Neural progenitor cell (in vitro differentiated cells): ENCODE measurements around the gene GUCY1A2. TPM values are rescaled to one million over a fixed set of nuclear protein-coding genes. Genes with fewer than 3 reads are reported as not detected.

Experiments used
- DNase-seq: peaks from one replicate; pipeline ENCODE4 v3.0.0-alpha.2; 2016; ENCODE audit warnings: low spot score
- H2AFZ ChIP-seq: fragments of 200-600 bp; sonication (generic); replicated peaks from 2 replicates; pipeline ENCODE4 v1.6.1; 2016; ENCODE audit warnings: antibody characterized with exemption
- H3F3A ChIP-seq: fragments of 200-600 bp; sonication (generic); 2 replicates; pipeline ENCODE4 v1.6.1; 2016; ENCODE audit warnings: antibody characterized with exemption, low read depth
- H3K27ac ChIP-seq: fragments of 200-600 bp; sonication (generic); 2 replicates; pipeline ENCODE4 v1.5.1; 2016; ENCODE audit warnings: mild to moderate bottlenecking
- H3K27me3 ChIP-seq: fragments of 200-600 bp; sonication (generic); 2 replicates; pipeline ENCODE4 v1.6.1; 2016; ENCODE audit warnings: mild to moderate bottlenecking, moderate library complexity
- H3K36me3 ChIP-seq: fragments of 200-600 bp; sonication (generic); 2 replicates; pipeline ENCODE4 v1.5.1; 2016
- H3K4me1 ChIP-seq: fragments of 200-600 bp; sonication (generic); 2 replicates; pipeline ENCODE4 v1.6.1; 2016; ENCODE audit warnings: mixed run types
- H3K4me2 ChIP-seq: fragments of 200-600 bp; sonication (generic); 2 replicates; pipeline ENCODE4 v1.6.1; 2016
- H3K4me3 ChIP-seq: fragments of 200-600 bp; sonication (generic); 2 replicates; pipeline ENCODE4 v1.5.1; 2016
- H3K79me2 ChIP-seq: fragments of 200-600 bp; sonication (generic); 2 replicates; pipeline ENCODE4 v1.6.1; 2016; ENCODE audit warnings: low read depth
- H3K9ac ChIP-seq: fragments of 200-600 bp; sonication (generic); 2 replicates; pipeline ENCODE4 v1.6.1; 2016
- H3K9me3 ChIP-seq: fragments of 200-600 bp; sonication (generic); 2 replicates; pipeline ENCODE4 v1.5.1; 2016; ENCODE audit warnings: low read depth
- H4K20me1 ChIP-seq: fragments of 200-600 bp; sonication (generic); 2 replicates; pipeline ENCODE4 v1.6.1; 2016; ENCODE audit warnings: low read depth
- H3K27ac Mint-ChIP-seq: 3 replicates; pipeline ENCODE4 v1.8.0; 2021; ENCODE audit warnings: mixed read lengths
- H3K27me3 Mint-ChIP-seq: 2 replicates; pipeline ENCODE4 v1.8.0; 2022; ENCODE audit warnings: low read depth, mild to moderate bottlenecking, inconsistent platforms, moderate library complexity, mixed read lengths; ENCODE audit not compliant: insufficient read depth
- H3K36me3 Mint-ChIP-seq: 3 replicates; pipeline ENCODE4 v1.8.0; 2021; ENCODE audit warnings: mixed read lengths
- H3K4me1 Mint-ChIP-seq: 3 replicates; pipeline ENCODE4 v1.8.0; 2021; ENCODE audit warnings: mixed read lengths
- H3K4me3 Mint-ChIP-seq: 3 replicates; pipeline ENCODE4 v1.8.0; 2021; ENCODE audit warnings: mild to moderate bottlenecking, moderate library complexity, mixed read lengths
- H3K9me3 Mint-ChIP-seq: 3 replicates; pipeline ENCODE4 v1.8.0; 2020; ENCODE audit warnings: mixed read lengths
- CTCF ChIP-seq: fragments of 200-600 bp; sonication (generic); IDR thresholded peaks from 2 replicates; pipeline ENCODE4 v1.5.1; 2017; ENCODE audit warnings: antibody characterized with exemption, mild to moderate bottlenecking
- EZH2 ChIP-seq: fragments of 200-600 bp; sonication (generic); IDR thresholded peaks from 2 replicates; pipeline ENCODE4 v1.6.1; 2017; ENCODE audit warnings: antibody characterized with exemption, mild to moderate bottlenecking, moderate library complexity
- EZH2phosphoT487 ChIP-seq: fragments of 200-600 bp; sonication (generic); IDR thresholded peaks from 2 replicates; pipeline ENCODE4 v1.6.1; 2017; ENCODE audit warnings: antibody characterized with exemption
- total RNA-seq: library from RNA; depleted of rRNA; stranded (reverse); fragments of >200 nt; gene quantifications from 2 replicates; pipeline ENCODE4 v1.2.3, GENCODE V29; 2015; ENCODE audit warnings: low replicate concordance

Gene GUCY1A2
- total RNA-seq, 1 donor from 2014 or later, result 0.54 TPM

DNA sequence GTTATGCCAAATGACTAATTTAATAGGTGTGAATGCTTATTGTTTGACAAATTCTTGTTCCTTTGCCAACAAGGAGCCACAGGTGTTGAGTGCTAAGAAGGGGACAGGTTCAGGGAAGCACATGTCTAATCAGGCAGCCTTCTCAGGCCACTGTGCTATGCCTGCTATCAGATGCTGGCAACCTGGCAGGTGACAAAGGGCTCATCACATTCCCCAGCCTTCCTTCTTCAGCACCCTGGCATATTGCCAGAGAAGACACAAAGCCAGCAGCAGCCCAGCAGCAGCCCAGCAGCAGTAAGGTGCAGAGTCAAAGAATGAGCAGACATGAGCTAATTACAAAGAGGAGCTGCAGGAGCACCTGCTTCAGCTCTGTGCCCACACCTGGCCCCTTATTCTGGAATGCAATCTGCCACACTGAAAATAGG, 68.2 kb downstream of the GUCY1A2 start:
- no peak for TF ChIP-seq CTCF
- TF ChIP-seq EZH2, result no peak
- no peak for TF ChIP-seq EZH2phosphoT487
- Mint-ChIP-seq H3K9me3 (no peaks in the 10 kb centered on the region), H3K36me3 (no peaks in the 10 kb centered on the region), H3K4me1 (no peaks in the 10 kb centered on the region), H3K27ac (no peak overlapping the region), H3K4me3 (no peak overlapping the region), H3K27me3 (no peaks in the 10 kb centered on the region)
- peak; percentile 7 for DNase-seq
- Histone ChIP-seq H3K36me3 (no peaks in the 10 kb centered on the region), H2AFZ (no peak overlapping the region), H3K9ac (no peak overlapping the region), H3K4me2 (no peak overlapping the region), H3K27me3 (no peaks in the 10 kb centered on the region), H3K9me3 (no peaks in the 10 kb centered on the region), H3K4me1 (no peaks in the 10 kb centered on the region), H4K20me1 (no peaks in the 10 kb centered on the region), H3K4me3 (no peak overlapping the region), H3K79me2 (no peaks in the 10 kb centered on the region), H3K27ac (no peak overlapping the region), H3F3A (no peaks in the 10 kb centered on the region)

- H3K36me3 ChIP-seq, result no peaks in the 10 kb centered on the region
- no peaks in the 10 kb centered on the region for H3K4me1 ChIP-seq
- no peaks in the 10 kb centered on the region for H3K9me3 ChIP-seq
- no peak overlapping the region for H3K27ac ChIP-seq
- Mint-ChIP-seq H3K27me3 (peaks cover 2% of the 10 kb centered on the region), H3K4me1 (no peaks in the 10 kb centered on the region), H3K4me3 (no peak overlapping the region), H3K27ac (no peak overlapping the region), H3K36me3 (no peaks in the 10 kb centered on the region), H3K9me3 (no peaks in the 10 kb centered on the region)
- H3K4me2 ChIP-seq, result no peak overlapping the region
- H4K20me1 ChIP-seq, result no peaks in the 10 kb centered on the region
- no peaks in the 10 kb centered on the region for H3K79me2 ChIP-seq
- no peak overlapping the region for H3K9ac ChIP-seq
- H3F3A ChIP-seq, result no peaks in the 10 kb centered on the region
- TF ChIP-seq EZH2 (no peak), EZH2phosphoT487 (no peak), CTCF (no peak)
- H3K27me3 ChIP-seq, result no peaks in the 10 kb centered on the region
- no peak overlapping the region for H3K4me3 ChIP-seq
- no peak for DNase-seq
- H2AFZ ChIP-seq, result no peak overlapping the region
Observed at GRCh38 chr11:106943089-106943488, 75.2 kb downstream of the GUCY1A2 start.

DNA sequence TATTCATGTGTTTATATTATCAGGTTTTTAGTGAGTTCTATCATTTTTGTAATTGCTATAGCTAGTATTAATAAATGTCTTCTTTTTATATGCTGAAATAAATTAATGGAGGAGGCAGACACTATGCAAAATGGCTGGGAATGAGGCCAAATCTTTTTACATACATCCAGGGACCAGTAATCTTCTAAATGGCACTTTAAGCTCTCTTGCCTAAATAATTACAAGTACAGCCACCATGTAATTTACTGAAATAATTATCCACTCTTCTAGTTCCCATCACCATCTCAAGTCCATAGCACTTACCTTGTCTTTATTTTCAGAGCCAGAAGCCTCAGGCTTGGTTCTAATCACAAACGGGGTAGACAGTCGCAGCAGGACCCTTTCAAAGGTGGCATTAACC, 79.1 kb downstream of the GUCY1A2 start:
- no peak overlapping the region for H2AFZ ChIP-seq
- no peaks in the 10 kb centered on the region for H3K4me1 ChIP-seq
- H3F3A ChIP-seq, result no peaks in the 10 kb centered on the region
- Mint-ChIP-seq H3K9me3 (no peaks in the 10 kb centered on the region), H3K36me3 (no peaks in the 10 kb centered on the region), H3K27me3 (peaks cover 2% of the 10 kb centered on the region), H3K4me1 (no peaks in the 10 kb centered on the region), H3K27ac (no peak overlapping the region), H3K4me3 (no peak overlapping the region)
- H3K4me2 ChIP-seq, result no peak overlapping the region
- no peak overlapping the region for H3K4me3 ChIP-seq
- no peaks in the 10 kb centered on the region for H4K20me1 ChIP-seq
- no peaks in the 10 kb centered on the region for H3K9me3 ChIP-seq
- no peak for DNase-seq
- H3K27me3 ChIP-seq, result no peaks in the 10 kb centered on the region
- no peaks in the 10 kb centered on the region for H3K36me3 ChIP-seq
- H3K79me2 ChIP-seq, result no peaks in the 10 kb centered on the region
- no peak for TF ChIP-seq CTCF
- no peak for TF ChIP-seq EZH2phosphoT487
- TF ChIP-seq EZH2, result no peak
- H3K27ac ChIP-seq, result no peak overlapping the region
- H3K9ac ChIP-seq, result no peak overlapping the region

- Histone ChIP-seq H3K36me3 (no peaks in the 10 kb centered on the region), H3K4me3 (no peak overlapping the region), H4K20me1 (no peaks in the 10 kb centered on the region), H3K4me2 (no peak overlapping the region), H3K4me1 (no peaks in the 10 kb centered on the region), H3K27me3 (no peaks in the 10 kb centered on the region), H3K27ac (no peak overlapping the region), H3K9ac (no peak overlapping the region), H3F3A (no peaks in the 10 kb centered on the region), H2AFZ (no peak overlapping the region), H3K79me2 (no peaks in the 10 kb centered on the region), H3K9me3 (no peaks in the 10 kb centered on the region)
- DNase-seq, result no peak
- TF ChIP-seq CTCF, result no peak
- TF ChIP-seq EZH2phosphoT487, result no peak
- TF ChIP-seq EZH2, result no peak
- Mint-ChIP-seq H3K36me3 (no peaks in the 10 kb centered on the region), H3K27me3 (peaks cover 2% of the 10 kb centered on the region), H3K9me3 (no peaks in the 10 kb centered on the region), H3K4me1 (no peaks in the 10 kb centered on the region), H3K27ac (no peak overlapping the region), H3K4me3 (no peak overlapping the region)
Observed at GRCh38 chr11:106937111-106937510, 81.2 kb downstream of the GUCY1A2 start.
